Omental fat pad (tissue), 4 donors: ENCODE results near the gene ZC3H12D. TPM values are rescaled to one million over a fixed set of nuclear protein-coding genes. Genes with fewer than 3 reads are reported as not detected.

Source experiments
- ATAC-seq: fragments of 150-250 bp; one replicate; pipeline ENCODE4 v1.9.1; 2016; ENCODE audit warnings: mild to moderate bottlenecking, moderate library complexity; ENCODE audit not compliant: low FRiP score
- DNase-seq: peaks from one replicate; pipeline ENCODE4 v3.0.0-alpha.2; 2019; ENCODE audit warnings: low spot score
- CTCF ChIP-seq, 3 donors: fragments of 450-650 bp; IDR thresholded peaks; one replicate each; pipeline ENCODE4 v1.5.1; 2016 to 2017; ENCODE audit warnings: antibody characterized with exemption in 3 of 3, mild to moderate bottlenecking in 3 of 3, moderate library complexity in 2 of 3
- total RNA-seq, 4 donors: library from RNA; depleted of rRNA; stranded (reverse); fragments of >200 nt; gene quantifications; one replicate each; pipeline ENCODE4 v1.1.0, GENCODE V29; 2016

Gene ZC3H12D
- total RNA-seq, result 1 to 10 TPM; 2.0 to 8.9 (median 2.2) TPM

- ATAC-seq (no peak), DNase-seq (no peak)
- no peak for TF ChIP-seq CTCF (IDR thresholded peaks at IDR 0.05)
Measured at GRCh38 chr6:149484733-149485700, at the start of gene ZC3H12D. ZC3H12D (minus strand) TSS chr6:149485014; CDS start chr6:149474543, 10,471 bp downstream.

GRCh38 chr6:149529650-149530049 is 44.8 kb upstream of the ZC3H12D start:
- no peak for TF ChIP-seq CTCF (IDR thresholded peaks at IDR 0.05)
- ATAC-seq, result no peak
- no peak for DNase-seq

- DNase-seq, result no peak
- no peak for TF ChIP-seq CTCF (IDR thresholded peaks at IDR 0.05)
- ATAC-seq, result no peak
Measured at GRCh38 chr6:149515494-149515893, 30.7 kb upstream of the ZC3H12D start.

- no peak for TF ChIP-seq CTCF (IDR thresholded peaks at IDR 0.05)
- no peak for ATAC-seq
- DNase-seq, result no peak
Measured at GRCh38 chr6:149513915-149514314, 29.1 kb upstream of the ZC3H12D start.

GRCh38 chr6:149510793-149511512 is 26.1 kb upstream of the ZC3H12D start:
- ATAC-seq, result no peak
- DNase-seq, result no peak
- no peak for TF ChIP-seq CTCF (IDR thresholded peaks at IDR 0.05)

- no peak for TF ChIP-seq CTCF (IDR thresholded peaks at IDR 0.05)
- no peak for ATAC-seq
- no peak for DNase-seq
Measured at GRCh38 chr6:149508485-149508884, 23.7 kb upstream of the ZC3H12D start.
